ENCODE measurements around the gene NPC2.

DNA sequence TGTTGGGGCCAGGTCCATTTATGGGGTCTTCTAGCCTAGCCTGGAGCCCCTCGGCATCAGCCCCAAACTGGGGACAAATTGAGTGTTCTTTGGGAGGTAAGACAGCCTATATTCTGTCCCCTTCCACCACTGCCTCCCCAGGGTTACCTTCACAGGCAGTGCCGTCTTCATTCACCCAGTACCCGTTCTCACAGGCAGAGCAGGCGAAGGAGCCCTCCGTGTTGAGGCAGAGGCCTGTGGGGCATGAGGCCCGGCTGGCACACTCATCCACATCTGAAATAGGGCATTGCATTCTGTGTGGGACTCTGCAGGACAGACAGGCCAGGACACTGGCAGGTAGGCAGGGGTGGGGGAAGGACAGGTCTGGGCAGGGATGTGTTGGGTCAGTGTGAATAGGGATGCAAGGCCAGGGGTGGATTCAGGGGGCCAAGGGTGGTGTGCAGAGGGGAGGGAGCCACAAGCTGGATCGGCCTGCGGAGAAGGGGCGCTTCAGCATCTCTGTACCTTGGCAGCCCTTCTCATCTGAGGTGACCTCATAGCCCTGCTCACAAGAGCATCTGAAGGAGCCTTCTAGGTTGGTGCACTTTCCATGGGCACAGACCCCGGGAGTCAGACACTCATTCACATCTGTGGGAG is 16.6 kb upstream of the NPC2 start:
- TF ChIP-seq, protein P1, sequence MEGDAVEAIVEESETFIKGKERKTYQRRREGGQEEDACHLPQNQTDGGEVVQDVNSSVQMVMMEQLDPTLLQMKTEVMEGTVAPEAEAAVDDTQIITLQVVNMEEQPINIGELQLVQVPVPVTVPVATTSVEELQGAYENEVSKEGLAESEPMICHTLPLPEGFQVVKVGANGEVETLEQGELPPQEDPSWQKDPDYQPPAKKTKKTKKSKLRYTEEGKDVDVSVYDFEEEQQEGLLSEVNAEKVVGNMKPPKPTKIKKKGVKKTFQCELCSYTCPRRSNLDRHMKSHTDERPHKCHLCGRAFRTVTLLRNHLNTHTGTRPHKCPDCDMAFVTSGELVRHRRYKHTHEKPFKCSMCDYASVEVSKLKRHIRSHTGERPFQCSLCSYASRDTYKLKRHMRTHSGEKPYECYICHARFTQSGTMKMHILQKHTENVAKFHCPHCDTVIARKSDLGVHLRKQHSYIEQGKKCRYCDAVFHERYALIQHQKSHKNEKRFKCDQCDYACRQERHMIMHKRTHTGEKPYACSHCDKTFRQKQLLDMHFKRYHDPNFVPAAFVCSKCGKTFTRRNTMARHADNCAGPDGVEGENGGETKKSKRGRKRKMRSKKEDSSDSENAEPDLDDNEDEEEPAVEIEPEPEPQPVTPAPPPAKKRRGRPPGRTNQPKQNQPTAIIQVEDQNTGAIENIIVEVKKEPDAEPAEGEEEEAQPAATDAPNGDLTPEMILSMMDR (IDR thresholded peaks at IDR 0.05): no peak
- TF ChIP-seq POLR2A (IDR thresholded peaks at IDR 0.05): no peak

Data from lower leg skin (tissue), 3 donors.